HEK293T (cell line): ENCODE results near the gene EI24.
"Not testable (repeated sequence)": the region's sequence is repeated elsewhere in the genome, so short reads cannot be mapped to it uniquely, and the experiment has no call there.

ENCODE experiments used
- CTCF ChIA-PET: fragments of 350-600 bp; formaldehyde crosslinking; extraction: SDS; loops from one replicate; lab custom pipeline; 2021; ENCODE audit warnings: antibody characterized with exemption, inconsistent platforms; lab: Yijun Ruan, JAX
- POLR2A ChIA-PET: fragments of 350-600 bp; formaldehyde crosslinking; extraction: SDS; loops from one replicate; lab custom pipeline; 2020; ENCODE audit warnings: antibody characterized with exemption, inconsistent platforms; lab: Yijun Ruan, JAX
- DNase-seq: peaks from one replicate; pipeline ENCODE4 v3.0.0; 2012; ENCODE audit warnings: mixed read lengths; ENCODE audit errors: extremely low spot score
- ARNT ChIP-seq: fragments of 450-650 bp; IDR thresholded peaks from 2 replicates; pipeline ENCODE4 v1.6.1; 2017; ENCODE audit warnings: mild to moderate bottlenecking
- BHLHE40 ChIP-seq: fragments of 450-650 bp; IDR thresholded peaks from 2 replicates; pipeline ENCODE4 v1.6.1; 2016; ENCODE audit warnings: mild to moderate bottlenecking, moderate library complexity, borderline replicate concordance
- CTBP1 ChIP-seq: fragments of 450-650 bp; IDR thresholded peaks from 2 replicates; pipeline ENCODE4 v1.6.1; 2016; ENCODE audit warnings: borderline replicate concordance
- ELF4 ChIP-seq: fragments of 450-650 bp; IDR thresholded peaks from 2 replicates; pipeline ENCODE4 v1.6.1; 2017; ENCODE audit warnings: antibody characterized with exemption
- FOXA1 ChIP-seq: fragments of 450-650 bp; IDR thresholded peaks from 2 replicates; pipeline ENCODE4 v1.6.1; 2016; ENCODE audit warnings: mild to moderate bottlenecking
- FOXK2 ChIP-seq: fragments of 450-650 bp; IDR thresholded peaks from 2 replicates; pipeline ENCODE4 v1.6.1; 2016; ENCODE audit warnings: mild to moderate bottlenecking
- FOXM1 ChIP-seq: fragments of 450-650 bp; IDR thresholded peaks from 2 replicates; pipeline ENCODE4 v1.6.1; 2017; ENCODE audit warnings: mild to moderate bottlenecking, borderline replicate concordance
- HDGF ChIP-seq: fragments of 450-650 bp; IDR thresholded peaks from 2 replicates; pipeline ENCODE4 v1.6.1; 2017; ENCODE audit warnings: antibody characterized with exemption, borderline replicate concordance
- L3MBTL2 ChIP-seq: fragments of 450-650 bp; conservative IDR thresholded peaks from 2 replicates; pipeline ENCODE4 v1.6.1; 2016; ENCODE audit warnings: mild to moderate bottlenecking
- LEF1 ChIP-seq: fragments of 450-650 bp; IDR thresholded peaks from 2 replicates; pipeline ENCODE4 v1.6.1; 2017; ENCODE audit warnings: mild to moderate bottlenecking, borderline replicate concordance
- NFRKB ChIP-seq: fragments of 450-650 bp; IDR thresholded peaks from 2 replicates; pipeline ENCODE4 v1.6.1; 2016; ENCODE audit warnings: mild to moderate bottlenecking, moderate library complexity
- SP1 ChIP-seq: fragments of 450-650 bp; IDR thresholded peaks from 2 replicates; pipeline ENCODE4 v1.6.1; 2017
- SUZ12 ChIP-seq: fragments of 450-650 bp; IDR thresholded peaks from 2 replicates; pipeline ENCODE4 v1.6.1; 2016; ENCODE audit warnings: mild to moderate bottlenecking
- TARDBP ChIP-seq: fragments of 450-650 bp; IDR thresholded peaks from 2 replicates; pipeline ENCODE4 v1.6.1; 2016
- ZNF384 ChIP-seq: fragments of 450-650 bp; IDR thresholded peaks from 2 replicates; pipeline ENCODE4 v1.6.1; 2016
- TF ChIP-seq, protein P1 (sequence below): fragments of 450-650 bp; IDR thresholded peaks from 2 replicates; pipeline ENCODE4 v1.6.1; 2016

The EI24 gene

DNA sequence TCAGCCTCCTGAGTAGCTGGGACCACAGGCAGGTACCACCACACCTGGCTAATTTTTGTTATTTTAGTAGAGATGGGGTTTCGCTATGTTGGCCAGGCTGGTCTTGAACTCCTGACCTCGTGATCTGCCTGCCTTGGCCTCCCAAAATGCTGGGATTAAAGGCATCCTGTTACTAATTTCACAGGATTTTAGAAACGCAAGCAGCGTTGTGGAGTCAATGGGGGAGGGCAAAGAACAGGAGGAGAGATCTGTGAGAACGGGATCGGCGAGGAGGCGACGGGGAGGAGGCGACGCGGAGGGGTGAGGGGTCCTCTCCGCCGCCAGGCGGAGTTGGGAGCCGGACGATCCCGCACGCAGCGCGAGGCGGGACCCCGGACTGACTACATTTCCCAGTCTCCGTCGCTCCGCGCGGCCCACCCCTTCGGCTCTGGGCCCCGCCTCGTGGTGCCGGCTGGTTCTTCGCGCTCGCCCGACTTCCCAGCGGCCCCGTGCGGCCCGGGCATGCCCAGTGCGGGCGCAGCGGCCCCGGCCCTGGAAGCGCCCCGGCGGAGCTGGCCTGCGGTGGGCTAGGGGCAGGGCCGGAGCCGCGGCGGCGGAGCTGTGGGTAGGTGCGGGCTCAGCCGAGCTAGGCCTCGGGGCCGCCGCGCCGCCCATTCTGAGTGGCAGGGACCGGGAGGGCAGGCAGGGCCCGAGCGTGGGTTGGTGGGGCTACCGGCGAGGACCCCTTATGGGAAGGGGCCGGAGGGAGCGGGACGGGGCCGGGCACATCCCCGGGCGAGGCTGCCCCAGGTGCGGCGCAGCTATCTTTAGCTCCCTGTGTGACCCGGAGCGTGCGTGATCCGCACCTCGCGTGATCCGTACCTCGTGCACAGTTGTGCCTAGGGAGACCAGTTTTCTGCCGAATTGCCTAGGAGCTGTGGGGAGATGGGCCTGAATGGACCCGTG, at the start of gene EI24:
EI24 (plus strand) TSS at position 508 of the 945 bp plus-strand sequence. CDS start 3,051 bp downstream, outside the sequence.
- DNase-seq, result peak; percentile 93
- ChIA-PET CTCF (interaction anchor here (0.6 to 1.2 kb wide), 3 partner anchors 12 to 60 kb away, joined by 3 to 4 read pairs (median 4); no protein-coding TSS in a partner anchor), POLR2A (interaction anchor here (0.8 to 2.6 kb wide), 10 partner anchors 11 to 405 kb away, joined by 3 to 11 read pairs (median 4); partner anchors contain the start of genes FEZ1, PKNOX2 and STT3A)
- TF ChIP-seq L3MBTL2 (peak; percentile 30), FOXM1 (no peak), FOXA1 (no peak), ARNT (0 out of 2 replicates have a peak, but pooled peaks have one; percentile 7), CTBP1 (no peak), ZNF384 (no peak), BHLHE40 (no peak), SP1 (no peak), FOXK2 (no peak), TARDBP (no peak), HDGF (no peak)

- ChIA-PET CTCF (no interaction called here), POLR2A (no interaction called here)
- DNase-seq, result no peak
- no peak for TF ChIP-seq TARDBP
- TF ChIP-seq ZNF384, result no peak
- no peak for TF ChIP-seq SUZ12
- no peak for TF ChIP-seq FOXM1
- TF ChIP-seq FOXK2, result no peak
Observed at GRCh38 chr11:125519860-125520834, 49.1 kb upstream of the EI24 start.

DNA sequence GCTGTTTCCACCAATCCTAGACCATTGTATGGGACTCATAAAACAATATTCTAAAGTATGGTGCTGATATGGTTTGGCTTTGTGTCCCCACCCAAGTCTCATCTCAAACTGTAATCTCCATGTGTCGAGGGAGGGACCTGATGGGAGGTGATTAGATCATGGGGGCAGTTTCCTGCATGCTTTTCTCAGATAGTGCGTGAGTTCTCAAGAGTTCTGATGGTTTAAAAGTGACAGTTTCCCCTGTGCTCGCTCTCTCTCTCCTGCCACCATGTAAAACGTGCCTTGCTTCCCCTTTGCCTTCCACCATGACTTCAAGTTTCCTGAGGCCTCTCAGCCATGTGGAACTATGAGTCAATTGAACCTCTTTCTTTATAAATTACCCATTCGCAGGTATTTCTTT, 44.0 kb upstream of the EI24 start:
- DNase-seq, result no peak
- ChIA-PET POLR2A (no interaction called here), CTCF (no interaction called here)
- TF ChIP-seq FOXM1, result no peak
- no peak for TF ChIP-seq FOXK2
- TF ChIP-seq SP1, result no peak
- no peak for TF ChIP-seq FOXA1
- TF ChIP-seq NFRKB, result no peak
- no peak for TF ChIP-seq SUZ12
- TF ChIP-seq TARDBP, result no peak
- no peak for TF ChIP-seq HDGF
- TF ChIP-seq LEF1, result no peak
- TF ChIP-seq ELF4, result no peak
- no peak for TF ChIP-seq ZNF384
- TF ChIP-seq ARNT, result no peak

DNA sequence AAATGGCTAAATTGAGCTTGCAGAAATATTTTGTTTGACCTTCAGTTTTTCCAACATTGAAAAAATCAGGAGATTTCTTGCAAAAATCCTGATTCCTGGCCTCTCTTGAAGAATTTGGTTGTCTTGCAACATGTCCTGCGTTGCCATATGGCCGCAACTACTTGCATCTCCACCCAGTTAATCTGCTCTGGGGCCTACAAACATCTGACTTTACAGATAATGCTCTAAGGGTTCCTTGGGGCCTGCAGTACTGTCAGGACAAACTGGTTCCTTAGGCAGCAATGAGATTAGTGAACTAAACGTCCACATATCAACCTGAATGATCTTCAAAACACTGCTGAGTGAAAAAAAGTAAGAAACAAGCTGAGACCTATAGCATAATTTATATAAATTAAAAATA, 36.6 kb upstream of the EI24 start:
- POLR2A ChIA-PET, result interaction anchor here (0.9 kb wide), 1 partner anchor 16 kb away, joined by 3 read pairs; no protein-coding TSS in a partner anchor
- DNase-seq, result no peak
- CTCF ChIA-PET, result no interaction called here
- TF ChIP-seq TARDBP (no peak), L3MBTL2 (no peak), BHLHE40 (no peak), ZNF384 (no peak), FOXA1 (no peak), FOXK2 (no peak), ARNT (no peak), CTBP1 (no peak), FOXM1 (no peak), SP1 (no peak), HDGF (no peak), LEF1 (no peak), ELF4 (no peak), SUZ12 (no peak), NFRKB (no peak)
- TF ChIP-seq, protein P1, sequence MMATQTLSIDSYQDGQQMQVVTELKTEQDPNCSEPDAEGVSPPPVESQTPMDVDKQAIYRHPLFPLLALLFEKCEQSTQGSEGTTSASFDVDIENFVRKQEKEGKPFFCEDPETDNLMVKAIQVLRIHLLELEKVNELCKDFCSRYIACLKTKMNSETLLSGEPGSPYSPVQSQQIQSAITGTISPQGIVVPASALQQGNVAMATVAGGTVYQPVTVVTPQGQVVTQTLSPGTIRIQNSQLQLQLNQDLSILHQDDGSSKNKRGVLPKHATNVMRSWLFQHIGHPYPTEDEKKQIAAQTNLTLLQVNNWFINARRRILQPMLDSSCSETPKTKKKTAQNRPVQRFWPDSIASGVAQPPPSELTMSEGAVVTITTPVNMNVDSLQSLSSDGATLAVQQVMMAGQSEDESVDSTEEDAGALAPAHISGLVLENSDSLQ, result no peak

GRCh38 chr11:125535585-125535984, 33.7 kb upstream of the EI24 start:
- ChIA-PET POLR2A (no interaction called here), CTCF (no interaction called here)
- DNase-seq, result no peak
- TF ChIP-seq ZNF384 (no peak), HDGF (no peak), SP1 (no peak), ELF4 (no peak), FOXM1 (no peak), L3MBTL2 (no peak)

- CTCF ChIA-PET, DNase-seq, POLR2A ChIA-PET: not testable (repeated sequence)
Observed at GRCh38 chr11:125536834-125537233, 32.4 kb upstream of the EI24 start.
